Parathyroid adenoma (tissue), 2 donors: Measurements from ENCODE around the gene SCO2.

Experiments used
- H2AFZ ChIP-seq: fragments of 300-600 bp; sonication (generic); one replicate; pipeline ENCODE4 v1.7.0; 2017; ENCODE audit warnings: antibody characterized with exemption, mild to moderate bottlenecking
- H3K27ac ChIP-seq: fragments of 300-600 bp; sonication (generic); one replicate; pipeline ENCODE4 v1.7.0; 2017
- H3K27me3 ChIP-seq: fragments of 300-600 bp; sonication (generic); one replicate; pipeline ENCODE4 v1.7.0; 2017; ENCODE audit warnings: low read length; ENCODE audit not compliant: control insufficient read depth, insufficient read depth
- H3K36me3 ChIP-seq: fragments of 300-600 bp; sonication (generic); one replicate; pipeline ENCODE4 v1.7.0; 2017; ENCODE audit warnings: low read length; ENCODE audit not compliant: control insufficient read depth, insufficient read depth
- H3K4me1 ChIP-seq: fragments of 300-600 bp; sonication (generic); one replicate; pipeline ENCODE4 v1.7.0; 2017; ENCODE audit warnings: control low read depth
- H3K4me2 ChIP-seq: fragments of 300-600 bp; sonication (generic); one replicate; pipeline ENCODE4 v1.7.0; 2017; ENCODE audit warnings: low read length
- H3K4me3 ChIP-seq: fragments of 300-600 bp; sonication (generic); one replicate; pipeline ENCODE4 v1.7.0; 2017; ENCODE audit warnings: low read depth, low read length
- H3K79me2 ChIP-seq: fragments of 300-600 bp; sonication (generic); one replicate; pipeline ENCODE4 v1.7.0; 2017; ENCODE audit warnings: control low read depth
- H3K9ac ChIP-seq: fragments of 300-600 bp; sonication (generic); one replicate; pipeline ENCODE4 v1.7.0; 2017; ENCODE audit warnings: mild to moderate bottlenecking
- H3K9me3 ChIP-seq: fragments of 300-600 bp; sonication (generic); one replicate; pipeline ENCODE4 v1.7.0; 2017; ENCODE audit warnings: low read length; ENCODE audit not compliant: control insufficient read depth
- TF ChIP-seq, protein P1 (sequence below): fragments of 300-600 bp; sonication (generic); IDR thresholded peaks from one replicate; pipeline ENCODE4 v1.7.0; 2017; ENCODE audit warnings: antibody characterized with exemption, mild to moderate bottlenecking
- donor health status: primary hyperparathyroidism.

The SCO2 gene

DNA sequence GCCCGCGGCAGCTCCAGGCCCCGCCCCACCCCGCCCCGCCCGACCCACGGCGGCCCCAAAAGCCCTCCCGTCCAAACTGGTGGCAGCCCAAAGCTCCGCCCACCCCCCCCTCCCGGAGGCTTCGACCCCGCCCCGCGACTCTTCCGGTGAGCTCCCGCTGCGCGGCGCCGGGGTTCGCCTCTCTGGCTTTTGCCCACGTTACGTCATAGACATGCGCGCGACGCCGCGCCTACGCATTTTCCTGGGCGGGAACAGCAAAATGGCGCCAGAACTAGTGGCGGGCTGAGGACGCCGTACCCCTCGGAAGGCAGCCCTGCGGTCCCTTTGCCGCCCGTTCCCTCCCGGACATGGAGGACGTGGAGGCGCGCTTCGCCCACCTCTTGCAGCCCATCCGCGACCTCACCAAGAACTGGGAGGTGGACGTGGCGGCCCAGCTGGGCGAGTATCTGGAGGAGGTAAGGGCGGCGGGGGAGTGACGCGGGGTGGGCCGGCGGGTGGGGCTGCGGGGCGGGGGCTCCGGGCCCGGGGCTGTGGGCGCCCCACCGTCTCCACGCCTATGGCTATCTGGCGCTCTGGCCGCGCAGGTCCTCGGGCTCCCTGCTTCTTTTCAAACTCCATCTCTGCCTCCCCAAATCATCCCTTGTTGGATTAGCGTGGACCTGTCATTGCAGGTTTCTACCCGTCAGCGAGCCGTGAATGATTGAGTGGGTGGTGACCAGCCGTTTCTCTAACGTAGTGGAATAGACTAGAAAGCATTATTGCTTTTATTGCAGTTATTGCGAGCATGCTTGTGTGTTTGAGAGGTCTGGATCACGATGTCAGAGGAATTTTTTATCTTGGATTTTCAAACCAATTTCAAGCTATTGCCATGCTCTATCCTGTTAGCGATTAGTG lies 17.2 kb downstream of the SCO2 start, which contains the start of gene NCAPH2:
TSS of gene NCAPH2 (plus strand) at position 234 of the 894 bp plus-strand sequence. CDS start at position 348, 114 bp downstream.
- TF ChIP-seq, protein P1, sequence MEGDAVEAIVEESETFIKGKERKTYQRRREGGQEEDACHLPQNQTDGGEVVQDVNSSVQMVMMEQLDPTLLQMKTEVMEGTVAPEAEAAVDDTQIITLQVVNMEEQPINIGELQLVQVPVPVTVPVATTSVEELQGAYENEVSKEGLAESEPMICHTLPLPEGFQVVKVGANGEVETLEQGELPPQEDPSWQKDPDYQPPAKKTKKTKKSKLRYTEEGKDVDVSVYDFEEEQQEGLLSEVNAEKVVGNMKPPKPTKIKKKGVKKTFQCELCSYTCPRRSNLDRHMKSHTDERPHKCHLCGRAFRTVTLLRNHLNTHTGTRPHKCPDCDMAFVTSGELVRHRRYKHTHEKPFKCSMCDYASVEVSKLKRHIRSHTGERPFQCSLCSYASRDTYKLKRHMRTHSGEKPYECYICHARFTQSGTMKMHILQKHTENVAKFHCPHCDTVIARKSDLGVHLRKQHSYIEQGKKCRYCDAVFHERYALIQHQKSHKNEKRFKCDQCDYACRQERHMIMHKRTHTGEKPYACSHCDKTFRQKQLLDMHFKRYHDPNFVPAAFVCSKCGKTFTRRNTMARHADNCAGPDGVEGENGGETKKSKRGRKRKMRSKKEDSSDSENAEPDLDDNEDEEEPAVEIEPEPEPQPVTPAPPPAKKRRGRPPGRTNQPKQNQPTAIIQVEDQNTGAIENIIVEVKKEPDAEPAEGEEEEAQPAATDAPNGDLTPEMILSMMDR, result no peak
- peak within 1 kb of the TSS; percentile 85 for H3K4me2 ChIP-seq
- no peaks in the 10 kb centered on the region for H3K36me3 ChIP-seq
- no peaks in the 10 kb centered on the region for H3K4me1 ChIP-seq
- peak within 1 kb of the TSS; percentile 82 for H2AFZ ChIP-seq
- H3K79me2 ChIP-seq, result peaks cover 13% of the 10 kb centered on the region
- peak within 1 kb of the TSS; percentile 68 for H3K27ac ChIP-seq
- H3K4me3 ChIP-seq, result peak within 1 kb of the TSS; percentile 92
- H3K27me3 ChIP-seq, result no peaks in the 10 kb centered on the region
- H3K9me3 ChIP-seq, result no peaks in the 10 kb centered on the region
- H3K9ac ChIP-seq, result peak within 1 kb of the TSS; percentile 67

GRCh38 chr22:50507421-50507990 lies 17.9 kb downstream of the SCO2 start, which contains the start of gene LMF2:
Gene LMF2 (minus strand): TSS chr22:50507702. CDS start chr22:50507675, 27 bp downstream.
- H3K27ac ChIP-seq, result peak within 1 kb of the TSS; percentile 68

DNA sequence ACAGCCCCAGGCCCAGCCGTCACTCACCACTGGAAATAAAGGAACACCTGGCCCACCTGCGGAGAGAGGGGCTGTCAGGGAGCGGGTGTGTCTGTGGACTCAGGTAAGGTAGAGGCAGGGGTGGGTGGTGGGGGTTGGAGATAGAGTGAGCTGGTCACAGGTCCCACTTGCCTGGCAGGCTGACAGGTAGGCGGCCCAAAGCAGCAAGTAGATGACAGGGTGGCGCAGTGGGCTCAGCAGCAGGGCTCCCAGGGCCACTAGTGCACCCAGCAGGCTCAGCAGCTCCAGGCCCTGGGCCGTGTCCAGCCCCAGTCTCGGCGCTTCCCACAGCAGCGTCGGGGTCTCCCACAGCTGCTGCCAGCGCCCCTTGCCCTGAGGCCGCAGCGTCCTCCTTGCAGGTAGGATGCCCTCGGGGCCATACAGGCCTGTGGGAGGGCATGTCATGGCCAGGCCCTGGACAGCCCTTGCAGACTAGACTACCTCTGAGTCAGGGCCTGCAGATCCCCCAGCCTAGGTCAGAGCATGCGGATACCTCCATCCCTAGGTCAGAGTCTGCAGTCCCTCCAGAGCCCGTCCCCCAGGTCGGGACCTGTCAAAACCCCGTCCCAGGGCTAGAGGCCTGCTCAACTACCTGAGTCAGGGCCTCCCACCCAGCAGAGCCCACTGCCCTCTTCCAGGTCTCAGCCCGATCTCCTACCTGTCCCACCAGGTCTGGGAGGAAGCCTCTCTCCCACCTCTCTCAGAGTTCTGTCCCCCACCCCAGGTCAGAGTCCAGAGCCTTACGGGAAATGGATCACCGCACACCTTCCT lies 18.6 kb downstream of the SCO2 start:
- Histone ChIP-seq H3K36me3 (no peaks in the 10 kb centered on the region), H3K4me2 (peak overlapping the region; percentile 85), H2AFZ (peak overlapping the region; percentile 82), H3K4me1 (no peaks in the 10 kb centered on the region), H3K9ac (peak overlapping the region; percentile 67), H3K27ac (peak overlapping the region; percentile 68), H3K27me3 (no peaks in the 10 kb centered on the region), H3K79me2 (peaks cover under 1% of the 10 kb centered on the region), H3K4me3 (peak overlapping the region; percentile 92), H3K9me3 (no peaks in the 10 kb centered on the region)
- TF ChIP-seq, protein P1, result no peak

More at GRCh38 chr22:50507421-50507990, 17.9 kb downstream of the SCO2 start, which contains the start of gene LMF2:
- peak within 1 kb of the TSS; percentile 82 for H2AFZ ChIP-seq
- H3K4me2 ChIP-seq, result peak within 1 kb of the TSS; percentile 85
- H3K4me3 ChIP-seq, result peak within 1 kb of the TSS; percentile 92
- H3K9me3 ChIP-seq, result no peaks in the 10 kb centered on the region
- no peaks in the 10 kb centered on the region for H3K27me3 ChIP-seq
- H3K79me2 ChIP-seq, result peaks cover 6% of the 10 kb centered on the region
- TF ChIP-seq, protein P1, result no peak
- H3K9ac ChIP-seq, result peak within 1 kb of the TSS; percentile 67
- no peaks in the 10 kb centered on the region for H3K36me3 ChIP-seq
- H3K4me1 ChIP-seq, result no peaks in the 10 kb centered on the region

- Histone ChIP-seq H3K79me2 (no peaks in the 10 kb centered on the region), H3K4me1 (no peaks in the 10 kb centered on the region), H3K27me3 (no peaks in the 10 kb centered on the region), H2AFZ (no peak overlapping the region), H3K9ac (no peak overlapping the region), H3K9me3 (no peaks in the 10 kb centered on the region), H3K4me3 (no peak overlapping the region), H3K27ac (no peak overlapping the region), H3K36me3 (no peaks in the 10 kb centered on the region), H3K4me2 (no peak overlapping the region)
- TF ChIP-seq, protein P1, result no peak
Observed at GRCh38 chr22:50505776-50506610, 19.4 kb downstream of the SCO2 start.
